ENCODE measurements around the gene RASA3.
"Not testable (repeated sequence)": the region's sequence is repeated elsewhere in the genome, so short reads cannot be mapped to it uniquely, and the experiment has no call there.

RASA3 gene

DNA sequence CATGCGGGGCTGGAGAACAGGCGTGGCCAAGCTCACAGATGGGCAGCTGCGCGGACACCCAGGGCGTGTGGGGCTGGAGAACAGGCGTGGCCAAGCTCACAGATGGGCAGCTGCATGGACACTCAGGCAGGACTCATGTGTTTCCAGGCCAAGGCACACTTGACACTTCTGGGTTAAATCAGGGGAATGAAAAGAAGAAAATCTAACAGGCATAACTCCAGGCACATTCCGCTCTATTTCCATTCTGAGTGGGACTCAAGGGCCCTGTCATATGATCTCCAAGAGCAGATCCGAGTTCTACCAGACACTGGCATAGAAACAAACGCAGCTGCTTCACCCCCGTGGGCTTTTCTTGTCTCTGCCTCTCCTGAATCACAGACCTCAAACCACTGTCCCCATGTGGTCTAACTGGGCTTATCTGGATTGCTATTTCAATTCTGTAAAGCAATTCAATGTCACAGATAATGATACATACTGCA, 141.2 kb downstream of the RASA3 start:
- DNase-seq (ENCODE audit: insufficient read length, low spot score) = no peak
- TF ChIP-seq, protein P1, sequence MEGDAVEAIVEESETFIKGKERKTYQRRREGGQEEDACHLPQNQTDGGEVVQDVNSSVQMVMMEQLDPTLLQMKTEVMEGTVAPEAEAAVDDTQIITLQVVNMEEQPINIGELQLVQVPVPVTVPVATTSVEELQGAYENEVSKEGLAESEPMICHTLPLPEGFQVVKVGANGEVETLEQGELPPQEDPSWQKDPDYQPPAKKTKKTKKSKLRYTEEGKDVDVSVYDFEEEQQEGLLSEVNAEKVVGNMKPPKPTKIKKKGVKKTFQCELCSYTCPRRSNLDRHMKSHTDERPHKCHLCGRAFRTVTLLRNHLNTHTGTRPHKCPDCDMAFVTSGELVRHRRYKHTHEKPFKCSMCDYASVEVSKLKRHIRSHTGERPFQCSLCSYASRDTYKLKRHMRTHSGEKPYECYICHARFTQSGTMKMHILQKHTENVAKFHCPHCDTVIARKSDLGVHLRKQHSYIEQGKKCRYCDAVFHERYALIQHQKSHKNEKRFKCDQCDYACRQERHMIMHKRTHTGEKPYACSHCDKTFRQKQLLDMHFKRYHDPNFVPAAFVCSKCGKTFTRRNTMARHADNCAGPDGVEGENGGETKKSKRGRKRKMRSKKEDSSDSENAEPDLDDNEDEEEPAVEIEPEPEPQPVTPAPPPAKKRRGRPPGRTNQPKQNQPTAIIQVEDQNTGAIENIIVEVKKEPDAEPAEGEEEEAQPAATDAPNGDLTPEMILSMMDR (IDR thresholded peaks at IDR 0.05; ENCODE audit: insufficient read depth, missing control alignments) = no peak
- FAIRE-seq = no peak

DNA sequence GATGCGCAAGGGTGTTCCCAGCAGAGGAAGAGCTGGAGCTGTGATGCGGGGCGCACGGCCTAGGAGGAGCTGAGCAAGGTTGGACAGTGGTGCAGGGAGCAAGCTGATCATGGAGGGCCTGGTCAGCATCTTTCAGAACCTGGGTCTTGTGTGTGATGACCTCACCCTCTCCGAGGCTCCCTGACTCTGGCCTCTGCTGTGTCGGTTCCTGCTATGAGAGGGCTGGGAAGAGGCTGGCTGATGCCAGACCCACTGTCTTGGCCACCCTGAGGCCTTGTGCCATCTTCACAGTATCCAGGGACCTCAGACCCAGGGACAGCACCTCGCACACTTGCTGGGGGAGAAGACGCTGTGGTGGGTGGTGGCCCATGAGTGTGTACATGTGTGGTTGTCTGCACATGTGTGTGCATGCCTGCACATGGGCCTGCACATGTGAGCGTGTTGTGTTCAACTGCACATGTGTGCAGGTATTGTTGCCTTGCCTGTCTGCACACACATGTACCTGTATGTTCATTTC, 142.0 kb downstream of the RASA3 start:
- no peak for FAIRE-seq
- no peak for DNase-seq (ENCODE audit: insufficient read length, low spot score)
- TF ChIP-seq, protein P1 (IDR thresholded peaks at IDR 0.05; ENCODE audit: insufficient read depth, missing control alignments) = no peak

DNA sequence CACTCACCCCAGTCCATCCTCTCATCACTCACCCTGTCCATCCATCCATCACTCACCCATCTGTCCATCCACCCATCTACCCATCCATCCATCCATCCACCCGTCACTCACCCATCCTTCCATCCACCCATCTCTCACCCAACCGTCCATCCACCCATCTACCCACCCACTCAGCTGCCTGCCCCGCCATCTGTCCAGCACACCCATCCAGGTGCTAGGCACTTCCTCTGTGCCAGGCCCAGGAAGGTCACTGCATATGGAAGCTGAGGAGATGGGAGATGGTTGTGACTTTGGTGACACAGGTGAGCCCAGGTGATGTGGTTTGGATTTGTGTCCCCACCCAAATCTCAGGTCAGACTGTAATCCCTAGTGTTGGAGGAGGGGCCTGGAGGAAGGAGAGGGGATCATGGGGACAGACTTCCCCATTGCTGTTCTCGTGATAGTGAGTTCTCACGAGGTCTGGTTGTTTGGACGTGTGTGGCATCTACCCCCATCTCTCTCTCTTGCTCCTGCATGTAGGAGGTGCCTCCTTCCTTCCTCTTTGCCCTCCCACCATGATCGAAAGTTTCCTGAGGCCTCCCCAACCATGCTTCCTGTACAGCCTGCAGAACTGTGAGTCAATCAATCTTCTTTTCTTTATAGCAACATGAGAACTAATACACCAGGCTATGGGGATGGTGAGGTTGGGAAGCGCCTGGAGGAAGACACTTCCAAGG, 142.7 kb downstream of the RASA3 start:
- no peak for DNase-seq (ENCODE audit: insufficient read length, low spot score)
- FAIRE-seq = no peak
- TF ChIP-seq, protein P1 (IDR thresholded peaks at IDR 0.05; ENCODE audit: insufficient read depth, missing control alignments) = no peak

DNA sequence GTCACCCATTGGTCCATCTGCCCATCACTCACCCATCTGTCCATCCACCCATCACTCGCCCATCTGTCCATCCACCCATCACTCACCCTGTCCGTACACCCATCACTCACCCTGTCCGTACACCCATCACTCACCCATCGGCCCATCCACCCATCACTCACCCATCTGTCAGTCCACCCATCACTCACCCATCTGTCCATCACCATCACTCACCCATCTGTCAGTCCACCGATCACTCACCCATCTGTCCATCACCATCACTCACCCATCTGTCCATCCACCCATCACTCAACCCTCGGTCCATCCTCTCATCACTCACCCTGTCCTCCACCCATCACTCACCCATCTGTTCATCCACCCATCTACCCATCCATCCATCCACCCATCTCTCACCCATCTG, 143.6 kb downstream of the RASA3 start:
- not testable (repeated sequence) for DNase-seq (ENCODE audit: insufficient read length, low spot score); FAIRE-seq

DNA sequence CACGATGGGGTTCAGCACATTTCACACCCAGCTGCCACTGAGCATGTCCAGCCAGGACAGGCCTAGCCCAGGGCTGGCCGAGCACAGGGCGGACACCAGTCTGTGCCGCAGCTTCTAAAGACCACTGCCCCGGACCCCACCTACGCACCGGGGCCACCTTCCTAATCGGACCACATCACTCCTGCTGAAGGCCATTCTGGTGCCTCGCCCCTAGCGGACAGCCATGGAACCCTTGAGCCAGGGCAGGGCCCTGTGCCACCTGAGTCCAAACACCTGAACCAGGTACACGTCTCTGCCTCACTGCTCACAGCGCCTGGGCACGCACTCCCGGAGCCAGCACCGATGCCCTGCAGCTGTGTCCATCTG, 150.1 kb downstream of the RASA3 start:
- TF ChIP-seq, protein P1 (IDR thresholded peaks at IDR 0.05; ENCODE audit: insufficient read depth, missing control alignments) = no peak
- FAIRE-seq (no peak), DNase-seq (ENCODE audit: insufficient read length, low spot score) (no peak)

DNA sequence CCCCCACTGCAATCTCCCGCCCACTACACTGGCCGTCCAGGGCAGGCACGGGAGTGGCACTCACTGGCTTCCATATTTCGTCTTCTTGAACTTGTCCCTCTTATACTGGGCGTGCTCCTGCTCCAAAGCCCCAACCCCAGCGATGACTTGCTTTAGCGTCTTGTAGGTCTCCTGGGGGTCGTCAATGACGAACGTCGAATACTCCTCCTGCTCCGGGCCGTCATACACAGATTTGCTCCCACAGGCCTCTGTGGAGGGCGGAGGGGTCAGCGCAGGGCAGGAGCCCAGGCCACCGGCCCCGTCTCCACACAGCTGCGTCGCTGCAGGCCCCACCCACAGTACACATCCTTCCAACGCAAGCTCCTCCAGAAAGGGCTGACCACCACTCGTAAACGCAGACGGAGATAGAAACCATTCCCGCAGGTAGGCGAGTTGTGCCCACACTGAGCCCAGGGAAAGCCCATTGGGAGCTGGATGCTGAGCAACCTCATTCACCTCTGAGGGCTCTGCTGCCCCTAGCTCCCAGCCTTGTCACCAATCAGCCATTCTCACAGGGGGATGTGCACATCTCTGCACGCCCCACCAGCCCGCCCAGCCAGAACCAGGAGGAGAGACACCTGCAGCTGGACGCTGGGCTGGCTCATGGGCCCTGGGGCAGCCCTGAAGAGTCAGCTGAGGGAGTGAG, 150.7 kb downstream of the RASA3 start:
- no peak for DNase-seq (ENCODE audit: insufficient read length, low spot score)
- FAIRE-seq = no peak
- TF ChIP-seq, protein P1 (IDR thresholded peaks at IDR 0.05; ENCODE audit: insufficient read depth, missing control alignments) = no peak

DNA sequence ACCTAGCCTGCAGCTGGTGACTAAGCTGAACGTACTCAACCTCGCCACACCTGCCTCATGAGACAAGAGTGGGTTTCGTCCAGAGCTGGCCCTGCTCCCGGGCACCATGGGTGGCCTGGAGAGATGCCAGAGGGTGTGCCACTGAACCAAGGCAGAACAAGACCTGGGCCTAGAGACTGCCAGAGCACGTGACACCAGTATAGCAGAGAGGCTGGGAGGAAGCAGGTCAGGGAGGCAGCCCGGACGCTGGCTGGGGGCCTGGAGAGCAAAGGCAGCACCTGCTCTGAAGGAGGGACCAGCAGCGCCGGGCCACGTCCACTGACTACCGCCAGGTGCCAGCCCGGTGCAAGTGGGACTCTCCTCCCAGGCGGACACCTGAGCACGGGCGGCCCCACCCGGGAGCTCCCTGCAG, 151.2 kb downstream of the RASA3 start:
- DNase-seq (ENCODE audit: insufficient read length, low spot score) (no peak), FAIRE-seq (no peak)
- TF ChIP-seq, protein P1 (IDR thresholded peaks at IDR 0.05; ENCODE audit: insufficient read depth, missing control alignments) = no peak
